NOMO-1 treated with dmso at 0.1 percent for 144 hours (cell line): ENCODE measurements around the gene POP7.
"Not testable (repeated sequence)": the region's sequence is repeated elsewhere in the genome, so short reads cannot be mapped to it uniquely, and the experiment has no call there.

Source experiments
- DNase-seq: peaks from one replicate; lab custom pipeline; 2025; ENCODE audit not compliant: unreplicated experiment; lab: John Stamatoyannopoulos, UW

The POP7 gene

GRCh38 chr7:100691676-100692577, 14.0 kb upstream of the POP7 start:
- DNase-seq, result peak; percentile 48

GRCh38 chr7:100692578-100692961, 13.4 kb upstream of the POP7 start:
- DNase-seq, result no peak

- DNase-seq, result no peak
These were observed 12.4 kb upstream of the POP7 start for GRCh38 chr7:100693312-100694097.

GRCh38 chr7:100694098-100694745, 11.7 kb upstream of the POP7 start, which contains the start of gene GIGYF1:
TSS of gene GIGYF1 (minus strand) at chr7:100694250. CDS start at chr7:100688238, 6,012 bp downstream.
- DNase-seq, result peak; percentile 55

- no peak for DNase-seq
These were observed 9.8 kb upstream of the POP7 start for GRCh38 chr7:100696123-100696521.

- DNase-seq, result no peak
These were observed 6.9 kb upstream of the POP7 start for GRCh38 chr7:100699018-100699417.

GRCh38 chr7:100701089-100701488, 4.8 kb upstream of the POP7 start:
- not testable (repeated sequence) for DNase-seq

- DNase-seq, result peak; percentile 74
These were observed 585 bp upstream of the POP7 start for GRCh38 chr7:100705320-100705752.

GRCh38 chr7:100706672-100707311, 871 bp downstream of the POP7 start:
- DNase-seq, result no peak

- no peak for DNase-seq
These were observed 2.5 kb downstream of the POP7 start for GRCh38 chr7:100708395-100708794.

- DNase-seq, result no peak
These were observed 4.5 kb downstream of the POP7 start for GRCh38 chr7:100710452-100710851.

GRCh38 chr7:100711369-100711768, 5.4 kb downstream of the POP7 start:
- no peak for DNase-seq

- DNase-seq, result no peak
These were observed 8.8 kb downstream of the POP7 start for GRCh38 chr7:100714725-100715124.

- not testable (repeated sequence) for DNase-seq
These were observed 11.2 kb downstream of the POP7 start for GRCh38 chr7:100717073-100717472.

- no peak for DNase-seq
These were observed 13.8 kb downstream of the POP7 start for GRCh38 chr7:100719523-100720278.

GRCh38 chr7:100720279-100720670, 14.4 kb downstream of the POP7 start, which contains the start of gene EPO:
TSS of gene EPO (plus strand) at chr7:100720468. CDS start at chr7:100720981, 513 bp downstream.
- no peak for DNase-seq

GRCh38 chr7:100720671-100721504, 15.0 kb downstream of the POP7 start:
- no peak for DNase-seq

- no peak for DNase-seq
These were observed 15.5 kb downstream of the POP7 start for GRCh38 chr7:100721505-100721812.

GRCh38 chr7:100722480-100723212, 16.7 kb downstream of the POP7 start:
- DNase-seq, result no peak
